RWPE2 (cell line): ENCODE measurements around the gene B9D2.
A peak's percentile ranks its signal among the peaks of the same experiment; 100 is the strongest.

Experiments
- ATAC-seq: fragments of 200-7000 bp; cut with Tn5 transposase; 3 replicates; pipeline ENCODE4 v1.9.1; 2021; ENCODE audit warnings: low read depth
- DNase-seq: peaks from one replicate; pipeline ENCODE4 v3.0.0-alpha.2; 2020; ENCODE audit warnings: low spot score
- H3K27ac ChIP-seq: fragments of 450-650 bp; 2 replicates; pipeline ENCODE4 v1.5.1; 2017; ENCODE audit warnings: mild to moderate bottlenecking; ENCODE audit not compliant: poor library complexity, severe bottlenecking
- H3K27me3 ChIP-seq: fragments of 250-450 bp; sonication (Bioruptor Pico); 2 replicates; pipeline ENCODE4 v1.5.1; 2021; ENCODE audit warnings: mild to moderate bottlenecking, moderate library complexity; ENCODE audit not compliant: insufficient read depth, poor library complexity, severe bottlenecking
- H3K36me3 ChIP-seq: fragments of 250-450 bp; sonication (Bioruptor Pico); 2 replicates; pipeline ENCODE4 v1.5.1; 2020; ENCODE audit warnings: low read depth, mild to moderate bottlenecking, moderate library complexity
- H3K4me1 ChIP-seq: fragments of 250-450 bp; sonication (Bioruptor Pico); 2 replicates; pipeline ENCODE4 v1.5.1; 2021; ENCODE audit warnings: mild to moderate bottlenecking, moderate library complexity; ENCODE audit not compliant: insufficient read depth, poor library complexity, severe bottlenecking
- H3K4me3 ChIP-seq: fragments of 250-450 bp; sonication (Bioruptor Pico); 2 replicates; pipeline ENCODE4 v1.5.1; 2021; ENCODE audit warnings: mild to moderate bottlenecking, moderate library complexity; ENCODE audit not compliant: severe bottlenecking
- H3K9me3 ChIP-seq: fragments of 250-450 bp; sonication (Bioruptor Pico); 2 replicates; pipeline ENCODE4 v1.5.1; 2021; ENCODE audit warnings: mild to moderate bottlenecking, moderate library complexity; ENCODE audit not compliant: severe bottlenecking
- TF ChIP-seq, protein P1 (sequence below): fragments of 450-650 bp; IDR thresholded peaks from one replicate; pipeline ENCODE4 v1.5.1; 2017; ENCODE audit warnings: mild to moderate bottlenecking, moderate library complexity; ENCODE audit not compliant: poor library complexity, severe bottlenecking

Gene B9D2

DNA sequence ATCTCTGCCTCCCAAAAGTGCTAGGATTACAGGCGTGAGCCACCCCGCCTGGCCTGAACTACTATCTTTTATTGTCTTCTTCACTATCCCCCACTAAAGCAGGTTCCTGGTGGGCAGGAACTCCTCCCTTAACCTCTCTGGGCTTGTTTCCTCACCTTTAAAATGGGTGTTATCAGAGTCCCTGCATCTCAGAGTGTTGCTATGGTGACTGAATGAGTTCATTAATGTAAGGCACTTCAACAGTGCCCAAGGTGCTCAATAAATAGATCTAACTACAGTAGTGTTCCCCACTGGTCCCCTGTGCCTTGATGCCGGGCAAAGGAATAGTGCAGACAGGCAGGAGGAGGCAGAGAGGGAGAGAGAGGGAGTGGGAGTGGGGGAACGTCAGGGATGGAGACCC is 33.5 kb downstream of the B9D2 start:
- Histone ChIP-seq H3K9me3 (no peaks in the 10 kb centered on the region), H3K27ac (no peak overlapping the region), H3K36me3 (peaks cover 58% of the 10 kb centered on the region), H3K4me1 (peaks cover 26% of the 10 kb centered on the region), H3K27me3 (no peaks in the 10 kb centered on the region), H3K4me3 (no peak overlapping the region)
- no peak for DNase-seq
- ATAC-seq, result no peak
- TF ChIP-seq, protein P1, sequence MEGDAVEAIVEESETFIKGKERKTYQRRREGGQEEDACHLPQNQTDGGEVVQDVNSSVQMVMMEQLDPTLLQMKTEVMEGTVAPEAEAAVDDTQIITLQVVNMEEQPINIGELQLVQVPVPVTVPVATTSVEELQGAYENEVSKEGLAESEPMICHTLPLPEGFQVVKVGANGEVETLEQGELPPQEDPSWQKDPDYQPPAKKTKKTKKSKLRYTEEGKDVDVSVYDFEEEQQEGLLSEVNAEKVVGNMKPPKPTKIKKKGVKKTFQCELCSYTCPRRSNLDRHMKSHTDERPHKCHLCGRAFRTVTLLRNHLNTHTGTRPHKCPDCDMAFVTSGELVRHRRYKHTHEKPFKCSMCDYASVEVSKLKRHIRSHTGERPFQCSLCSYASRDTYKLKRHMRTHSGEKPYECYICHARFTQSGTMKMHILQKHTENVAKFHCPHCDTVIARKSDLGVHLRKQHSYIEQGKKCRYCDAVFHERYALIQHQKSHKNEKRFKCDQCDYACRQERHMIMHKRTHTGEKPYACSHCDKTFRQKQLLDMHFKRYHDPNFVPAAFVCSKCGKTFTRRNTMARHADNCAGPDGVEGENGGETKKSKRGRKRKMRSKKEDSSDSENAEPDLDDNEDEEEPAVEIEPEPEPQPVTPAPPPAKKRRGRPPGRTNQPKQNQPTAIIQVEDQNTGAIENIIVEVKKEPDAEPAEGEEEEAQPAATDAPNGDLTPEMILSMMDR, result no peak

DNA sequence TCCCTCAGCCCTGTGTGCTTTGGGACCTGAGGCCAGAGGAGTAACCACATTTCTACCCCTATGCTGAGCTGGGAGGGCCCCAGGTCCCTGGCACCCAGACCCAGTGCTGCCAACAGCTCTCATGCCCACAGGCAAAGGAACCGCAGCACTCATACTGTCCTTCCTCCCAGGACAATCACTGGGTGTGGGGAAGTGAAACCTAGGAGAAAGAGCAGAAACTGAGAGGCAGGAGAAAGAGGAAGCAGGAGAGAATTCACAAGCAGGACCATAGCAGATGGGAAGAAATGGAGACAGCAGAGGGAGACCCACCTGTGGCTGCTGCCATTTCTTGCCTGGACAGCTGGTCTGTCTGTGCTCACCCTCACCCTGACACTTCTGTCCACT is 35.1 kb downstream of the B9D2 start:
- H3K9me3 ChIP-seq, result no peaks in the 10 kb centered on the region
- DNase-seq (no peak), ATAC-seq (no peak)
- H3K27me3 ChIP-seq, result no peaks in the 10 kb centered on the region
- H3K36me3 ChIP-seq, result peaks cover 44% of the 10 kb centered on the region
- peaks cover 39% of the 10 kb centered on the region for H3K4me1 ChIP-seq
- H3K4me3 ChIP-seq, result no peak overlapping the region
- TF ChIP-seq, protein P1, result no peak
- peak overlapping the region; percentile 91 for H3K27ac ChIP-seq

DNA sequence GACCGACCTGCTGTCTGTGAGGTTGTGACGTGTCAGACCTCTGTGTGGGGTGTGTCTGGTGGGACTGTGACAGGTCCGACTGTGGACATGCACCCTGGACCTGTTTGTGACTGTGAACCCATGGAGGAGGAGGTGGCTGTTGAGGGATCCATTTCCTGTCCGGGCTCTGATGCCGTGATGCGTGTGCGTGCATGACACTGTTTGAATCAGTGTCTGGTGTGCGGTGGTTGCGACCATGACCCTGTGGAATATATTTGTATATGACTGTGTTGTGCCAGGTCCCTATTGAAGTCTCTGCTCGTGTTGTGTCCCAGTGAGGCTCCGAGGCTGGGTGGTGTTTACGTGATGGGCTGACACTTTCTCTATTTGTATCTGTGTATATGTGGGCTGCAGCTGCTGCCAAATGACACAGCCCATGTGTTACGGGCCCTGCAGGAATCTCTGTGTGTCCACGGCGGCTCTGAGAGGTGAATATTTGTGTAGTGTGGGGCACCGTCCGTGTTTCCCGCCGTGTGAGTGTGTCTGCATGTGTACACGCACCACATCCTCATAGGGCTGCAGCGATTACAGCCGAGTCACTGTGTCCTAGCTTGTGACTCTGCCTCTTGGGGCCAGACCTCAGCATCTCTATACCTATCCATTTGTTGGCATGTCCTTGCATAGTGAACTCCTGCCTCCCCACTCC is 35.6 kb downstream of the B9D2 start:
- Histone ChIP-seq H3K4me1 (peaks cover 44% of the 10 kb centered on the region), H3K27me3 (no peaks in the 10 kb centered on the region), H3K27ac (peak overlapping the region; percentile 91), H3K9me3 (no peaks in the 10 kb centered on the region), H3K4me3 (no peak overlapping the region), H3K36me3 (peaks cover 39% of the 10 kb centered on the region)
- ATAC-seq, result no peak
- TF ChIP-seq, protein P1, result no peak
- DNase-seq, result no peak

DNA sequence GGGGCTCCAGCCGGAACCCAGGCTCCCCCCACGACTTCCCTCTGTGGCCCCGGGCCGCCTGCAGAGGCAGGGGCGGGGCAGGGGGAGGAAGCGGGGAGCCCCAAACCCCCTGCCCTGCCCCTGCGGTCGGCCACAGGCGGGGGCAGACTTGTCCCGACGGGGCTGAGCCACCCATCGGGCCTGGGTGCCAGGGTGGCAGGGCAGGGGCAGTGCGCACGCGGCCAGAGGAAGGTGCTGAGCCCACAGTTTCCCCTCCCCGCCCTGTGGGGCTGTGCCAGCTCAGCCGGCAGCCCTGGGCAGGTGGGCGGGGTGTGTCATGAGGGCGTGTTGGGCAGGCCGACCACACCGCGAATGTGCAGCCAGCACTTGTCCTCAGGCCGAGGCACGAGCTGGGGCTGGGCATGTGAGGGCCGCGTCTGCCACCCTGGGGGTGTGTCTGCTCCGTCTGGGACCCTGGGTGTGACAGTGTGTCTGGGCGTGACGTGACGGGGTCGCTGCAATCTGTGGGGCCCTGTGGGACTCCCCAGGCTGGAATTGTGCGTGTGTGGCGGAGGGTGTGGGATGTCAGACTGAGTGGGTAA is 36.3 kb downstream of the B9D2 start:
- peaks cover 40% of the 10 kb centered on the region for H3K36me3 ChIP-seq

More for the DNA sequence above, 36.3 kb downstream of the B9D2 start:
- H3K27me3 ChIP-seq, result no peaks in the 10 kb centered on the region
- H3K4me3 ChIP-seq, result peak overlapping the region; percentile 26
- H3K9me3 ChIP-seq, result no peaks in the 10 kb centered on the region
- peak; percentile 73 for ATAC-seq
- peaks cover 50% of the 10 kb centered on the region for H3K4me1 ChIP-seq
- peak overlapping the region; percentile 91 for H3K27ac ChIP-seq
- TF ChIP-seq, protein P1, result no peak
- DNase-seq, result peak; percentile 93
